Activated T-helper 9 cell treated with anti-CD3 and anti-CD28 coated beads, Interleukin-2, amount 50 U/mL, for 16 hours (primary cell): ENCODE measurements around the gene BCL2L2.

Experiments
- DNase-seq: peaks from one replicate; pipeline ENCODE4 v3.0.0-alpha.2; 2020; ENCODE audit warnings: low read depth

BCL2L2 gene

GRCh38 chr14:23355871-23356435, 49.3 kb downstream of the BCL2L2 start:
- no peak for DNase-seq

- no peak for DNase-seq
Observed at GRCh38 chr14:23356662-23357061, 50.0 kb downstream of the BCL2L2 start.

DNA sequence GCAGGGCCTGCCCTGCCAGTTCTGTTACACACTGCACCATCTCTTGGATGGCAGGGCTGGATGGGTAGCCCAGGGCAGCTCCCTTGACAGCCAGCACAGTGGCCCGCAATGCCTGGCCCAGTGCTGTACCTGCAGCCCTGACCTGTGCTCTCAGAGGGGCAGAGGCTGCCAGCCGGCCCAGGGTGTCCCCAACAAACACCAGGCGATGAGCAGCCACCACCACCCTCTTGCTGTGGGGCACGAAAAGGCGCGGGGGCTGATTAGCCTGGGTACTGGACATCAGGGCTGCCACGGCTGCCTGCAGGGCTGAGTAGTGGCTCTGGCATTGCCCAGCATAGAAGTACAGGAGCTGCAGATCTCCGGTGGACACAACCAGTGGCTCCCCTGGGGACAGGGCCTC, 50.6 kb downstream of the BCL2L2 start:
- no peak for DNase-seq

DNA sequence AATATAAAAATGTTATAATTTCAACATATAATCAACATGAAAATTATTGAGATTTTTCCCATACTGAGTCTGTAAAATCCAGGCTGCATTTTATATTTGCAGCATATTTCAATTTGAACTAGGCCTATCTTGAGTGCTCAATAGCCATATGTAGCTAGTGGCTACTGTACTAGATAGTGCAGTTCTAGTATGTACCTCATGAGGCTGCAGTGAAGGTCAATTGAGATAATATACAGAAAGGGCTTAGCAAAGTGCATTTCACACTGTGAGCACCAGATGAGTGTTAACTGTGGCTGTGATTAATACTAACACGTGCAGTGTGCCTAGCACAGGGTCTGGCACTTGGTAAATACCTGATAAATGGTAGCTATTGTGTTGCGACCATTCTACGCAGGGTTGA, 51.4 kb downstream of the BCL2L2 start:
- no peak for DNase-seq

- no peak for DNase-seq
Observed at GRCh38 chr14:23358553-23359166, 52.0 kb downstream of the BCL2L2 start.

DNA sequence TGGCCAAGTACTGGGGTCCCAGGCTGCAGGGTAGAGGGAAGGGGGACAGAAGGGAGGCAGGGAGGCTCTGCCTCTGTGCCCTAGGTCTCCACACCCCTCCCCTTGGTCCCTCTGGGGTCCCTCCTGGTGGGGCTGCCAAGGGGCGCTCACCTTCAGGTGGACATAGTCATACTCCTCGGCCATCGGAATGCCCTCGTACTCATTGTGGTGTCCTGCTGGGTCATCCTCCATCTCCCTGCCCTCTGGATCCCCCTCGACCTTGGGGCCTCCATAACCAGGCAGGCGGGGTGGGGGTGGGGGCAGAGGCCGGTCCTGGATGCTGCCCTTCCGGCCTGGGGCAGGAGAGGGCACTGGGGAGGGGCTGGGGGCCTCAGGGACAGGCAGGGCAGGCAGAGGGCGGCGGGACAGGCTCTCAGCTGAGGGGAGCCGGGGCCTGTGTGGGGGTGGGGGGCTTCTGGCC, 52.6 kb downstream of the BCL2L2 start:
- no peak for DNase-seq

DNA sequence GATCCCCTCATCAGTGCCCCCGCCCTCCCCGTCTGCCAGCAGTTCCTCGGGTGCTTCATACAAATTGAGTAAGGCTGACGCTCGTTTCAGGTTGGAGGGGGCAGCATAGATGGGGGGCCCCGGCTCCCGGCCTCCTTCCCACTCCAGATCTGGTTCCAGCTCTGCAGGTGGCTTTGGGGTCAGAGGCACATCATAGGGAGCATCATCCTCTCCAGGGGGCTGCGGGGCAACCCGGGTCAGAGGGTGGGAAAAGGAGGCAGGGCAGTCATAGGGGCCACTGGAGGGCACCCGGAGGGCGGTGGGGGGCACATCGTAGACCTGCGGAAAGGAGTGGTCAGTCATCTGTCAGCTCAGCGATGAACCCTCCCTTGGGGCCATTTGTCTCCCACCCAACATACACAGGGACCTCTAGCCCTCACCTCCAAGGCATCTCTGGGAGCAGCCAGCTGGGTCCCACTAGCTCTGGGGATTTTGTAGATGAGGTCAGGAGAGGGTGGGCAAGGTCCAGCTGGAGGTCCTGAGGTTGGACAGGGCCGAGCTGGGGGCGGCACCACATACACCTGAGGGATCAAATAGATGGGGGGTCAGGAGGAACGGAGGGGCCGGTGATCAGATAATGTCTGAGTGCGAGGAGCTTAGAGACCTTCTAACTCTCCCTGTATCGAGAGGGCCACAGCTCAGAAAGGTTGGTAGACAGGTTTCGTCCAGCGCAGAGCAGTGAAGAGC, 53.3 kb downstream of the BCL2L2 start:
- DNase-seq, result no peak

DNA sequence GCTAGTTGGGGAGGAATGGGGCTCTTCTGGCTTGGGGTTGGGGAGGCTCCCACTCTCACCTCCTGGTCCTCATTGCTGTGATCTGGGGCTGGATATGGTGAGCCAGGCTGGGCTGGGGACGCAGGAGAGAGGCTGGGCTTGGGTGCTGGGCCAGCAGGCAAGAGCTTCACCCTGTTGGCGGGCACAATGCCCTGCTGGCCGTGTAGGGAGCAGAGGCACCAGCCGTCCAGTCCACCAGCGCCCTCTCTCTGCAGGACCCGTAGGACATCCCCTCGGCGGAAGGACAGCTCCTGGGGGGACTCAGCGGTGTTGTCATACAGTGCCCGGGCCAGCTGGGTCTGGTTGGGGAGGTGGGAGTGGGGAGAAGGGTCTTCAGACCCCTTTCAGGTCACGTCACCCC, 53.9 kb downstream of the BCL2L2 start:
- DNase-seq, result no peak

- DNase-seq, result no peak
Observed at GRCh38 chr14:23361320-23361719, 54.7 kb downstream of the BCL2L2 start.
